Measurements from ENCODE around the gene MEF2D.

The MEF2D gene

GRCh38 chr1:156523801-156524480 lies 23.4 kb upstream of the MEF2D start:
- DNase-seq (ENCODE audit: low spot score): no peak

- no peak for DNase-seq (ENCODE audit: low spot score)
Observed at GRCh38 chr1:156522443-156522970, 21.9 kb upstream of the MEF2D start.

- no peak for DNase-seq (ENCODE audit: low spot score)
Observed at GRCh38 chr1:156517748-156518147, 17.2 kb upstream of the MEF2D start.

GRCh38 chr1:156516821-156517220 lies 16.2 kb upstream of the MEF2D start:
- DNase-seq (ENCODE audit: low spot score): no peak

- DNase-seq (ENCODE audit: low spot score): no peak
Observed at GRCh38 chr1:156515956-156516355, 15.4 kb upstream of the MEF2D start.

GRCh38 chr1:156513185-156513584 lies 12.6 kb upstream of the MEF2D start:
- no peak for DNase-seq (ENCODE audit: low spot score)

GRCh38 chr1:156511644-156512043 lies 11.1 kb upstream of the MEF2D start:
- DNase-seq (ENCODE audit: low spot score): no peak

GRCh38 chr1:156510709-156511108 lies 10.1 kb upstream of the MEF2D start:
- DNase-seq (ENCODE audit: low spot score): peak; percentile 84

GRCh38 chr1:156509424-156510034 lies 9.0 kb upstream of the MEF2D start:
- no peak for DNase-seq (ENCODE audit: low spot score)

- no peak for DNase-seq (ENCODE audit: low spot score)
Observed at GRCh38 chr1:156508955-156509234, 8.3 kb upstream of the MEF2D start.

GRCh38 chr1:156508205-156508954 lies 7.8 kb upstream of the MEF2D start:
- DNase-seq (ENCODE audit: low spot score): no peak

- no peak for DNase-seq (ENCODE audit: low spot score)
Observed at GRCh38 chr1:156506450-156506849, 5.9 kb upstream of the MEF2D start.

GRCh38 chr1:156505679-156506298 lies 5.2 kb upstream of the MEF2D start:
- DNase-seq (ENCODE audit: low spot score): no peak

- peak; percentile 100 for DNase-seq (ENCODE audit: low spot score)
Observed at GRCh38 chr1:156504821-156505678, 4.5 kb upstream of the MEF2D start.

GRCh38 chr1:156504438-156504813 lies 3.9 kb upstream of the MEF2D start:
- no peak for DNase-seq (ENCODE audit: low spot score)

- DNase-seq (ENCODE audit: low spot score): no peak
Observed at GRCh38 chr1:156503698-156504437, 3.3 kb upstream of the MEF2D start.

- peak; percentile 84 for DNase-seq (ENCODE audit: low spot score)
Observed at GRCh38 chr1:156502894-156503697, 2.5 kb upstream of the MEF2D start.

GRCh38 chr1:156502391-156502893 lies 1.9 kb upstream of the MEF2D start:
- peak; percentile 9 for DNase-seq (ENCODE audit: low spot score)

- peak; percentile 97 for DNase-seq (ENCODE audit: low spot score)
Observed at GRCh38 chr1:156500793-156501506, 375 bp upstream of the MEF2D start.
